ENCODE measurements around the gene PSMD12. TPM values are rescaled to one million over a fixed set of nuclear protein-coding genes. Genes with fewer than 3 reads are reported as not detected.

The PSMD12 gene
- total RNA-seq, 1 donor from 2014 or later: 20.2 TPM

DNA sequence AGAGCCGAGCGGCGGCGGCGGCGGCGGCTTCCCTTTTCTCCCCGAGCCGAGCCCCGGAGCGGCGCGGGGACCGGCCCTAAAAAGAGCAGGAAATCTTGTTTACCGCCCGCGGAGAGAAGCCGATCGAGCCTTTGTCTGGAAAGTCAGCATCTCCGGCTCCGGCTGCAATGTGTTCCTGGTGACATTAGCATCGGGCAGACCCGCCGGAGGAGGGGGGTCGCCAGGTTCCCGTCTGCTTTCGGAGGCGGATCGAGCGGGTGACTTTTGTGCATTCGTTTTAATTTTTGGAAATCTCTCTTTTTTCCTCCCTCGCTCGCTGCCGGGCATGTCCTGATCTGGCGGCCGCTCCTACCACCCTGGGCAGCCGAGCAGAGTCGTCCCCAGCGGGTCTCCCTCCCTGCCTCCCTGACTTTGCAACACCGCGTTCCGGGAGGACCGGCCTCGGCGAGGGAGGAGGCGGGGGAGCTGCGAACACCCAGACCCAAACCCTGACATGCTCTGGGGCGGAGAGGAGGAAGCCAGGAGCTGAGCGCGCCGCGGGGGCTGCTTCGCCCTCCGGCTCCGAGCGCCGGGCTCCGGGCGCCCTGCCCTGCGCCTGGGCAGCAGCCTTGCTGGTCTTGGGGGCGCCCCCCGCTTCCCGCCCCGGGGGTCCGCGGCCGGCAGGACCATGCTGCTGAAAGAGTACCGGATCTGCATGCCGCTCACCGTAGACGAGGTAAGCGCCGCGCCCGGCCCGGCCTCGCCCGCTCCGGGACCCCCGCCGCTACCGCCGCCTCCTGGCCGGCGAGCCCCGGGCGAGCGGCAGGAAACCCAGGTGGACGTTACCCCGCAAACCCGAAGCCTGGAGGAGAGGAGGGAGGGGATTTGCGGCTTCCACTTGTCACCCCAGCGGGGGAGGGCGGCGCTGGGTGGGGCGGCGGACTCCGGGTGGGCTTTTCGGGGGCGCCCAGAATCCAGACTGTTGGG is 11.4 kb upstream of the PSMD12 start:
- H3K4me3 ChIP-seq (ENCODE audit: low read depth, low read length): peak overlapping the region; percentile 95
- DNase-seq (ENCODE audit: low read depth): no peak
- TF ChIP-seq CTCF (conservative IDR thresholded peaks at IDR 0.05; ENCODE audit: low read depth, low read length): peak; percentile 38

DNA sequence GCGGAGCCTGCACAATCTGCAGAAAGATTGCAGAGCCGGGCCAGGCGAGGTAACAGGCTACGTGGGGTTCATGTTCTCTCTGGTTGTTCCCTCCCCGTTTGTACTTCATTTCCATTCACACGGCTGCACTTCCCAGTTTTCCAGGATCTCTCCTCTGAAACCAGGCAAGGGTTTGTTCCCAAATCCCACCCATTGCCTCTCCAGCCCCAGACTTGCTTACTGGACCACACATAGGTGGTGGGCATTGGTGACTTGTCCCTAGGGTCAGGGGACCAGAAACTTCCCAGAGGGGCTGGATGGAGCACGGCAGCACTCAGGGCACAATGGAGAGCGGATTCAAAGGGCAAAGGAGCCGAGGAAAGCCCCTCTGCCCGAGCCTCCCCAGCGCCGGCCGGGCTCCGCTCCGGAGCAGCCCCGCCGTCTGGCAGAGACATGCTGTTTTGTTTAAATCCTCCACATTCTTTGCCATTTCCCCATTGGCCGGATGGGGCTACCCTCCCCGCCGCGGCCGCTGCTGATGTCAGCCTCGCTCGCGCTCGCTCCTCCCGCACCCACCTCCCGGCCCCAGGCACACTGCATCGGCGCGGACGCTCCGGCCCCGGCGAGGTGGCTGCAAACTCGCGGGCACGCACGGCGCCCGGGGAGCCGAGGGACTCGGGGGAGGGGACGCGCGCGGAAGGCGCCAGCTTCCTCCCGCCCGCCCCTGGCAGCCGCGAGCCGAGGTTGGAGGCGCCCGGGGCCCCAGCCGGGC is 10.5 kb upstream of the PSMD12 start, which contains the start of gene PITPNC1:
TSS of gene PITPNC1 (plus strand) at position 545 of the 751 bp plus-strand sequence.
- DNase-seq (ENCODE audit: low read depth): no peak
- no peak for TF ChIP-seq CTCF (conservative IDR thresholded peaks at IDR 0.05; ENCODE audit: low read depth, low read length)
- peak within 1 kb of the TSS; percentile 95 for H3K4me3 ChIP-seq (ENCODE audit: low read depth, low read length)

DNA sequence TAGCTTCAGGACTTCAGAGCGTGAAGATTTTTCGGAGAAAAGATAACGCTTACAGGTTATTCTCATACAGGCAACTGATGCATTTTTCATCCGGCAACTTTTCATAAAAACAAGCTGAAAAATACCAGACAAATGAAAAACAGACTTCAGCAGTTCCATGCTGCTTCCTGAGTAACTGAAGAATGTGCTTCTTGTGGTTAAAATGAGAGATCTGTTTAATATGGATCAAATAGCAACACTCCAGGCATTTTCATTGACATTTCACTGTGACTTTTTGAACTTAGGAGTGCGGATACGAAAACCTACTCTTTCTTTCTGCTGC is 10.0 kb upstream of the PSMD12 start:
- peak overlapping the region; percentile 95 for H3K4me3 ChIP-seq (ENCODE audit: low read depth, low read length)
- TF ChIP-seq CTCF (conservative IDR thresholded peaks at IDR 0.05; ENCODE audit: low read depth, low read length): no peak
- DNase-seq (ENCODE audit: low read depth): no peak

DNA sequence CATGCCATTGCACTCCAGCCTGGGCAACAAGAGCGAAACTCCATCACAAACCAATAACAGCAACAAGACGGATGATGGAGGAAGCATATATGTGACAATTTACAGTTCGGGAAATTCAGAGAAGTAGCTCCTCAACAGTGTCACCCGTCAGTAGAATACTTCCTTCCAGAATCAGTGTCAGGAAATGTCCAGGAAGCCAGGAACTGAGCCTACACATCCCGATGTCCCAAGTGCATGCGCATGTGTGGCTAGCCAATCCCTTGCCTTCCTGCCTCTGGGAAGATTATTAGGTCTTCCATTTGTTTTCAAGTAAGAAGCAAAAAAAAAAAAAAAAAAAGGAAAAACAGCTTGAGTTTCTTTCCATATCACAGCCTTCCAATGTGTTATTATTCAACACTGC is 9.3 kb upstream of the PSMD12 start:
- no peak for TF ChIP-seq CTCF (conservative IDR thresholded peaks at IDR 0.05; ENCODE audit: low read depth, low read length)
- no peak overlapping the region for H3K4me3 ChIP-seq (ENCODE audit: low read depth, low read length)
- no peak for DNase-seq (ENCODE audit: low read depth)

- no peak for TF ChIP-seq CTCF (conservative IDR thresholded peaks at IDR 0.05; ENCODE audit: low read depth, low read length)
- DNase-seq (ENCODE audit: low read depth): no peak
- peak overlapping the region; percentile 34 for H3K4me3 ChIP-seq (ENCODE audit: low read depth, low read length)
These were observed 8.7 kb upstream of the PSMD12 start for GRCh38 chr17:67375054-67375427.

GRCh38 chr17:67374329-67375053 is 8.1 kb upstream of the PSMD12 start:
- peak; percentile 94 for TF ChIP-seq CTCF (conservative IDR thresholded peaks at IDR 0.05; ENCODE audit: low read depth, low read length)
- DNase-seq (ENCODE audit: low read depth): no peak

More at GRCh38 chr17:67374329-67375053, 8.1 kb upstream of the PSMD12 start:
- peak overlapping the region; percentile 34 for H3K4me3 ChIP-seq (ENCODE audit: low read depth, low read length)
